Left ventricle myocardium inferior (tissue), 1 donor: ENCODE measurements around the gene RBMS3. TPM values are rescaled to one million over a fixed set of nuclear protein-coding genes. Genes with fewer than 3 reads are reported as not detected.

Experiments
- DNase-seq: peaks from one replicate; pipeline ENCODE4 v3.0.0-alpha.2; 2020
- H3K27ac ChIP-seq: fragments of 200-600 bp; replicated peaks from 2 replicates; pipeline ENCODE4 v1.8.0; 2021
- H3K27me3 ChIP-seq: fragments of 200-600 bp; 2 replicates; pipeline ENCODE4 v1.8.0; 2021; ENCODE audit warnings: low read depth
- H3K36me3 ChIP-seq: fragments of 200-600 bp; 2 replicates; pipeline ENCODE4 v1.8.0; 2021
- H3K4me1 ChIP-seq: fragments of 200-600 bp; 2 replicates; pipeline ENCODE4 v1.8.0; 2021
- H3K4me3 ChIP-seq: fragments of 200-600 bp; 2 replicates; pipeline ENCODE4 v1.8.0; 2021; ENCODE audit warnings: mild to moderate bottlenecking, moderate library complexity
- H3K9me3 ChIP-seq: fragments of 200-600 bp; replicated peaks from 2 replicates; pipeline ENCODE4 v1.8.0; 2021
- CTCF ChIP-seq: fragments of 200-600 bp; IDR thresholded peaks from 2 replicates; pipeline ENCODE4 v1.8.0; 2021; ENCODE audit warnings: antibody characterized with exemption, mild to moderate bottlenecking, borderline replicate concordance
- intact Hi-C: fragments of 100-400 bp; cut with micrococcal nuclease; formaldehyde crosslinking; loops from one replicate; pipeline ENCODE4 v1.11.0; 2022
- total RNA-seq: library from RNA; stranded (reverse); fragmentation: NEBNext Ultra II Directional; extraction: Animal tissue kit (Norgen Biotek cat#: 25700); gene quantifications from one replicate; pipeline ENCODE4 v1.2.1, GENCODE V29; 2021
- donor health status: DM: no; HTN: yes; CAD: no; lungs with severe emphysema.

The RBMS3 gene
- total RNA-seq, 1 donor from 2014 or later = 25.3 TPM

- H3K4me3 ChIP-seq = no peak overlapping the region
- no peaks in the 10 kb centered on the region for H3K36me3 ChIP-seq
- H3K27me3 ChIP-seq = no peaks in the 10 kb centered on the region
- TF ChIP-seq CTCF = no peak
- no peak overlapping the region for H3K27ac ChIP-seq
- no peaks in the 10 kb centered on the region for H3K9me3 ChIP-seq
- intact Hi-C loops = no loop called here
- H3K4me1 ChIP-seq = peaks cover 33% of the 10 kb centered on the region
- DNase-seq = no peak
These were observed 656.3 kb downstream of the RBMS3 start for GRCh38 chr3:29937185-29937584.

- no peak overlapping the region for H3K27ac ChIP-seq
- no peak for DNase-seq
- H3K9me3 ChIP-seq = no peaks in the 10 kb centered on the region
- H3K4me1 ChIP-seq = peaks cover 13% of the 10 kb centered on the region
- no peak for TF ChIP-seq CTCF
- H3K36me3 ChIP-seq = no peaks in the 10 kb centered on the region
- H3K27me3 ChIP-seq = no peaks in the 10 kb centered on the region
- no peak overlapping the region for H3K4me3 ChIP-seq
- intact Hi-C loops = no loop called here
These were observed 660.0 kb downstream of the RBMS3 start for GRCh38 chr3:29940759-29941323.

- Histone ChIP-seq H3K27me3 (no peaks in the 10 kb centered on the region), H3K4me1 (peaks cover 13% of the 10 kb centered on the region), H3K9me3 (no peaks in the 10 kb centered on the region), H3K4me3 (no peak overlapping the region), H3K27ac (no peak overlapping the region), H3K36me3 (no peaks in the 10 kb centered on the region)
- intact Hi-C loops = no loop called here
- TF ChIP-seq CTCF = no peak
- DNase-seq = no peak
These were observed 661.4 kb downstream of the RBMS3 start for GRCh38 chr3:29942297-29942696.

GRCh38 chr3:29949131-29949530, 668.3 kb downstream of the RBMS3 start:
- H3K4me1 ChIP-seq = peaks cover 26% of the 10 kb centered on the region
- no peak overlapping the region for H3K4me3 ChIP-seq
- no peaks in the 10 kb centered on the region for H3K36me3 ChIP-seq
- intact Hi-C loops = no loop called here
- H3K27ac ChIP-seq = no peak overlapping the region
- DNase-seq = no peak
- H3K9me3 ChIP-seq = no peaks in the 10 kb centered on the region
- H3K27me3 ChIP-seq = no peaks in the 10 kb centered on the region
- no peak for TF ChIP-seq CTCF

GRCh38 chr3:29949940-29950616, 669.2 kb downstream of the RBMS3 start:
- no peak for TF ChIP-seq CTCF
- H3K27ac ChIP-seq = no peak overlapping the region
- no peaks in the 10 kb centered on the region for H3K9me3 ChIP-seq
- peaks cover 26% of the 10 kb centered on the region for H3K4me1 ChIP-seq
- intact Hi-C loops = no loop called here
- H3K27me3 ChIP-seq = no peaks in the 10 kb centered on the region
- no peak overlapping the region for H3K4me3 ChIP-seq
- DNase-seq = no peak
- no peaks in the 10 kb centered on the region for H3K36me3 ChIP-seq
